Stimulated activated CD4-positive, alpha-beta T cell treated with anti-CD3 and anti-CD28 coated beads, Interleukin-12 subunit alpha, Interleukin-12 subunit beta, amount 100 ng/mL, for 24 hours (primary cell): ENCODE data around the gene DDX52.

Experiments
- DNase-seq, 2 experiments: peaks; one replicate each; pipeline ENCODE4 v3.0.0-alpha.2; 2020; ENCODE audit warnings: low read depth in 2 of 2

DDX52 gene

DNA sequence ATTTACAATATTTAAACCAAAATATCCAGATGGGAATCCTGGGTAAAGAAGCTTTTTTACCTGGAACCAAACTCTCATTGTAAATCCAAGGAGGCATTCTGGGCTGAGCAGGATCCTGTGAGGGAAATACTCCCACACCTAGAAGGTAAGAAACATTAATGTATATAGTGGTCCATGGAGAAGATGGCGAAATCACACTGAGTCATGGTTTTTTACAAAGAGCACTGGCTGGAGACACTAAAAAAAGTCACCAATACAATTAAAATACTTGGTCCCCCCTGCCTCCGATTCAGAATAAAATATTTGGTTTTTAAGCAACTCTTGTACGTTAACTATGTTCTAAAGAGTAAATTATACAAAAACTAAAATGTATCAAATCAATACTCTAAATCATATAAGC lies 67.0 kb downstream of the DDX52 start:
- no peak for DNase-seq

DNA sequence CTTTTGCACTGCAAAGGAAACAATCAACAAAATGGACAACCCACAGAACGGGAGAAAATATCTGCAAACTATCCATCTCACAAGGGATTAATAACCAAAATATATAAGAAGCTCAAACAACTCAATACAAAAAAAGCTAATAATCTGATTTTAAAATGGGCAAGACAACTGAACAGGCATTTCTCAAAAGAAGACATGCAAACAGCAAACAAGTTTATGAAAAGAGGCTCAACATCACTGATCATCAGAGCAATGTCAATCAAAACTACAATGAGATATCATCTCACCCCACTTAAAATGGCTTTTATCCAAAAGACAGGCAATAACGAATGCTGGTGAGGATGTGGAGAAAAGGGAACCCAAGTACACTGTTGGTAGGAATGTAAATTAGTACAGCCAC lies 68.8 kb downstream of the DDX52 start:
- DNase-seq, result no peak

DNA sequence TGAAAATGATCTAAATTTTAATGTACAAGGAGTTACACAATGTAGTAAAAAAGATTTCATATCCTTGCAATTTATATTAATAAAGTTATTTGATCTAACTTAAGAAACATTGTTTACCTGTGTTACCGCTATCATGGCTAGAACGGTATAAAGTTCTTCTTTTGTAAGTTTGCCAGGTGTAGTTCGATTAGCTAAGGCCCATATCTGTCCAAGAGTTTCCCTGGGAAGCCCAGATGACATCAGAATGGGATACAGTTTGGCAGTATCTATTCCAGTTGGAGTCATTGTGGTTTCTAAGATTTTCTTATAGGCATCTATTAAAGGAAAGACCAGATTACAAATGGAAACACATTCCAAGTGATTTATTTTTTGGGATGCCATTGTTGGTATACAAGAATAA lies 71.6 kb downstream of the DDX52 start:
- DNase-seq, result no peak

GRCh38 chr17:37570527-37571093 lies 72.6 kb downstream of the DDX52 start:
- DNase-seq, result peak in 1 of 2 experiments; percentile 8

DNA sequence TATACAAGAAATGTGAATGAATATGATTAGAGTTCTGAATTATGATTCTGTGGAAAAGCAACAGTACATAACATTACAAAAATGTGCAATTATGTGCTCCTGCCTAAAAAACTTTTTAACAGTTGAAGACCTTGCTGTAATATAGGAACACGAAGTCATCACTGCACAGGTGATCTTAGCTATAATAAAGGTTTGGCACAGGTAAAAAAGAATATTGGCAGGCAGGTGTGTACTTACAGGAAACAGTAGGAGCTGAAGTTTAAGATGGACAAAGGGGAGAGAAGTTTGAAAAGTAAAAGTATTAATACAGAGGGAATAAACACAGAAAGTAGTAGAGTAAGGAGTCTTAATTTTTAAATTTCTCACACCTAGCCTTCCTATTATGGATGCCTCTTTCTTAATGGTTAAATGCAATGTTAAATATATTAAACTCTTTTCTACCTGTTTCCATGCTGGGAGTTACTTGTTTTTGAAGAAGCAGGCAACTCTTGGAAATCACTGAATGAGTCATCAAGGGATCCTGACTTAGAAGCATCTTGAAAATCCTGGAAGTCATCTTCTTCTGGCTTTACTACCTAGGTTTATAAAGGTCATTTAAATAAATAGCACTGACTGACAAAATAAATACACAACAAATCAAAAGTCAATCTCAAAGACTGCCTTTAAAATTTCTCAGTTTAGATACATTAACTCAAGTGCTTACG lies 74.7 kb downstream of the DDX52 start:
- DNase-seq, result no peak

GRCh38 chr17:37567538-37567937 lies 75.7 kb downstream of the DDX52 start:
- DNase-seq, result no peak

GRCh38 chr17:37567137-37567536 lies 76.1 kb downstream of the DDX52 start:
- DNase-seq, result no peak

GRCh38 chr17:37564252-37564651 lies 79.0 kb downstream of the DDX52 start:
- DNase-seq, result no peak

- no peak for DNase-seq
These were observed 81.1 kb downstream of the DDX52 start for GRCh38 chr17:37562016-37562745.
